Activated naive CD4-positive, alpha-beta T cell (primary cell): ENCODE results near the gene SPZ1.
"Not testable (repeated sequence)": the region's sequence is repeated elsewhere in the genome, so short reads cannot be mapped to it uniquely, and the experiment has no call there.

Experiments used
- DNase-seq, 4 experiments: peaks; one replicate each; lab custom pipeline; 2025; lab: John Stamatoyannopoulos, UW

SPZ1 gene

DNA sequence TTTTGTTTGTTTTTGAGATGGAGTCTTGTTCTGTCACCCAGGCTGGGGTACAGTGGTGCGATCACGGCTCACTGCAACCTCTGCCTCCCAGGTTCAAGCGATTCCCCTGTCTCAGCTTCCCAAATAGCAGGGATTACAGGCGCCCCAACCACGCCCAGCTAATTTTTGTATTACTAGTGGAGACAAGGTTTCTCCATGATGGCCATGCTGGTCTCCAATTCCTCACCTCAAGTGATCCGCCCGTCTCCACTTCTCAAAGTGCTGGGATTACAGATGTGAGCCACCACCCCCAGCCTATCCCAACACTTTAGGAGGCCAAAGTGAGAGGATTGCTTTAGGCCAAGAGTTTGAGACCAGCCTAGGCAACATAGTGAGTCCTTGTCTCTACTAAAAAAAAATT, 19.3 kb downstream of the SPZ1 start:
- no peak for DNase-seq

GRCh38 chr5:80341016-80341775, 21.4 kb downstream of the SPZ1 start:
- DNase-seq, result no peak

DNA sequence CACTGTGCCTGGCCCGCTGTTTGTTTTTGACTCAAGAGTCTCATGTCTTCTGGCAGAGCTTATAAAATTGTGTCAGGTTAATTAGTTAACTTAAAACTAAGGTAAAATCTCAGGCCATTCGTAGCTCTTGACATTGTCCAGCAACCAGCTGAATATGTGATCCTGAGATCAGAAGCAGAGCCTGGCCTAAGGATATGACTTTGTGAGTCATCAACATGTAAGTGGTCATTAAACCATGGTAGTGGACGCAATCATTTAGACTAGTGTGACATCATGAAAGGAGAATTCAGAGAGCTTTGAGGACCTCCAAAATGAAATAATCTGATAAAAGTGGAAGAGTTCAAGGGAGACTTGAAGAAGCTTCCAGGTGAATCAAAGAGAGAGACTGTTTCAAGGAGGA, 23.3 kb downstream of the SPZ1 start:
- DNase-seq, result no peak

DNA sequence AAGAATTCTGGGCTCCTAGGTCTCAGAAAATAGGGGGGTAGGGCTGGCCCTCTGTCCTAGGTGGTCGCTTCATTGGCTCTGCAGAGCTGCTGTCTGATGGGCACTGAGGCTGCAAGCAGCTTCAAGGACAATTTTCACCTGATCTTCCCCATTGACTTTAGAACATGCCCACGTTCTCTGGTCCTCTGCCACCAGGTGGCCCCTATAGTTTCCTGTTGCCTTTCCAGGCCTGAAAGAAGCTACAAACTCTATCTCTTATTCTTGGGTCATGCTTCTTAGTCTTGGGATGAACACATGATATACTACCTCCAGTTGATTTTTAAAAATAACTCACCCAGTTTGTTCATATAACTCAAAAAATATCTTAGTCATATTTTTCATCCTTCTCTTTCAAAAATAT, 26.3 kb downstream of the SPZ1 start:
- peak in 1 of 4 experiments; percentile 3 for DNase-seq

DNA sequence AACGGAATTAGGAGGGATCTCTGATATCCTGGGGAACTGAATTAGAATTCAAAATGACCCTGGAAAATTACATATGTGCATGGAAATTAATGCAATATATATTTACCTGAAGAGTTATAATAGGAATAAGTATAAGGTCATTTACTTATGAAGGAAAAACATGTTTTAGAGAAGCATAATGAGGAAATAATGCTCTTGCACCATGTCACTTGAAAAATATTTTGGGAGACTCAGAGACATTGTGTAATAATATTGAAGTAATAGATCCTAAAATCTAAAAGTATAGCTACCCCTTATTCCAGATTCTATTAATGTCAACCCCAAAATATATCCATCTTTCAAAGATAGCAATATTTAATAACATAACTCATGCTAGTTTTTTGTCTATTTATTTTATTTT, 28.4 kb downstream of the SPZ1 start:
- no peak for DNase-seq

- DNase-seq, result not testable (repeated sequence)
Observed at GRCh38 chr5:80351019-80351418, 31.2 kb downstream of the SPZ1 start.

GRCh38 chr5:80355686-80356085, 35.9 kb downstream of the SPZ1 start:
- DNase-seq, result no peak

DNA sequence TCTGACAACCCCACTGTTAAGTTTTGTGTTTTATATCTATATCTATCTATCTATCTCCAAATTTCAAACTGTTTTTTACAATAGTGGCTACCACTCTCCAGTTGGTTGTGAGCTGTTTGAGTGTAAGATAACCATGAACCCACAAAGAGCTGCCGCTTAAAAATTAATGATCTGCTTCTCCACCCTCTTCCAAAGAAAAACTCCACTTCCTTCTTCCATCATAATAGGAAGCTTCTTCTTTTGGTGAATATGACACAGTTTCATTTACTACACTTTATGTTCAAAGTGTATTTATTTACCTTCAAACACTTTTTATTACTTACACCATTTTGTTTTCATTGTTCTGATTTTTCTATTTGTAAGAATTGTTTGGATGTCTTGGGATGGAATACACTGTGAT, 37.9 kb downstream of the SPZ1 start:
- no peak for DNase-seq

GRCh38 chr5:80360914-80361444, 41.2 kb downstream of the SPZ1 start:
- DNase-seq, result no peak

- DNase-seq, result no peak
Observed at GRCh38 chr5:80364892-80365291, 45.1 kb downstream of the SPZ1 start.

DNA sequence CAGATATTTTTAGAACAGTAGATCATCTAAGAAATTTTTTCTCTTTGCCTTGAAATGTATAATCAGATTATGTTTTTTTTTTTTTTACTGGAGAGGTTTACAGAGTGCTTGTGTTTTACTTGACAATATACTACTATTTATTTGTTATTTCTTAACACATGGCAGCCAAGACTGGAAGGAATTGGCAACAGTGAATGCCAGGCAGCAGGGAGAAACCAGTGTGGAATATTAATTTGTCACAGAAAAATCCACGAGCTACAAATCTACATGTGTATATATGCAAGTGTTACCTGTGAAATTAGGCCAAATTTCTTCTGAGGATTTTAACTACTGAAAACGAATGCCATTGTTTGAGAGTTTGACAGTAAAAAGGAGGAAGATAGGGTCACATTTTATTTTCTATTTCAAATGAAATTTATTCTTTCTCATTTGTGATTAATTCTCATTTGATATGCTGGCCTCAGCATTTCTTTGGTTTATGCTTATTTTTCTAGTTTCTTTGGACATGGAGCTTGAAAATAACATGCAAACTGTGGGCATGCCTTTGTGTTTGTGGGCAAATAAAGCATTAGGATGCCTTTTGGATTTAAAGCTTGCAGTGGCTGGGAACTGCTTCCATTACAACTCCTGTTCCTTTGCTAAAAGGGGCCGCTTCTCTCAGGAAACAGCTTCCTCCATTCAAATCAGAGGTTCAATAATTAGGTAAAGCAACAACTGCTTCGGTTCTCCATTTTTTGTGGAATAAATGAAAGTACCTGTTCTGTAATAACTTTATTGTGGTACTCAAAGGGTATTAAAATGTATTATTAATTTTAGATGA, 49.1 kb downstream of the SPZ1 start:
- DNase-seq, result no peak

DNA sequence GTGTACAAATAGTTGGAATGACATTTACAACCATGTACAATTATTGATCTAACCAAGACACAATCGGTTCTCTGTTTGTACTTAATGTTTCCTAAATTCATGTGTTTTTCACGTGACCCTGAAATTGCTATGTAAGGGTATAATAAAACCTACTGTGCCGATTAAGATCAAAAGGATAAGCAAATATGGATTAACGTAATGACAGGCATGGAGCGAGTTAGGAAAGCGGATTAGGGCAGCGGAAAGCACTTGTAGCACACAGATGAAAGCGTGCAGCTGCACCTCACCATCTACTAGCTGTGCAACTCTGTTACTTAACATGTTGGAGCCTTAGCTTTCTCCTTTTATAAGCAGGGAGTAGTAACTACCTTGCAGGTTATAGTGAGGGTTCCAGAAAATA, 49.7 kb downstream of the SPZ1 start:
- no peak for DNase-seq

- DNase-seq, result no peak
Observed at GRCh38 chr5:80370390-80370789, 50.6 kb downstream of the SPZ1 start.
